GM12878 (cell line): Measurements from ENCODE around the gene MDH1. TPM values are rescaled to one million over a fixed set of nuclear protein-coding genes. Genes with fewer than 3 reads are reported as not detected.
A peak's percentile ranks its signal among the peaks of the same experiment; 100 is the strongest.

Experiments used
- ATAC-seq: fragments of 200-7000 bp; cut with Tn5 transposase; 3 replicates; pipeline ENCODE4 v1.9.1; 2020; ENCODE audit warnings: mild to moderate bottlenecking, moderate library complexity
- BruUV-seq: library from RNA; stranded (reverse); fragments of 400-500 nt; replicated peaks from 2 replicates; lab custom pipeline; 2021; lab: Mats Ljungman, UMichigan
- CTCF ChIA-PET: fragments of 300-600 bp; sonication (Branson Sonifier 250); formaldehyde crosslinking; extraction: SDS; loops from one replicate; lab custom pipeline; 2021; ENCODE audit warnings: inconsistent platforms; lab: Yijun Ruan, JAX
- POLR2A ChIA-PET: fragments of 350-600 bp; formaldehyde crosslinking; extraction: SDS; loops from one replicate; lab custom pipeline; 2021; ENCODE audit warnings: inconsistent platforms; lab: Charles Lee
- RAD21 ChIA-PET: fragments of 300-600 bp; sonication (Branson Sonifier 250); formaldehyde crosslinking; loops from one replicate; lab custom pipeline; 2023; ENCODE audit warnings: antibody characterized with exemption; ENCODE audit not compliant: unreplicated experiment; lab: Charles Lee
- SMC1A ChIA-PET: fragments of 300-600 bp; sonication (Branson Sonifier 250); formaldehyde crosslinking; loops from one replicate; lab custom pipeline; 2023; ENCODE audit not compliant: unreplicated experiment, uncharacterized antibody; lab: Charles Lee
- DNase-seq: peaks from one replicate; pipeline ENCODE4 v3.0.0-alpha.2; 2011; ENCODE audit warnings: low read depth, low spot score
- FAIRE-seq: peaks from 3 replicates; lab custom pipeline; 2011; peaks lifted over from hg19 to GRCh38; lab: Jason Lieb, UNC
- H2AFZ ChIP-seq: 2 replicates; pipeline ENCODE4 v1.6.0; 2011; ENCODE audit warnings: low read depth, low read length, control low read depth; ENCODE audit not compliant: control insufficient read depth
- H3K27ac ChIP-seq: 2 replicates; pipeline ENCODE4 v1.5.1; 2011; ENCODE audit warnings: control low read depth; ENCODE audit not compliant: control insufficient read depth, insufficient read depth
- H3K27me3 ChIP-seq, 2 experiments: replicated peaks in 1 of 2; 2 replicates each; pipeline versions ENCODE4 v1.6.0 to v1.6.1; 2011; ENCODE audit warnings: low read length in 1 of 2; ENCODE audit not compliant: control insufficient read depth in 2 of 2, insufficient read depth in 2 of 2
- H3K36me3 ChIP-seq, 2 experiments: 2 replicates each; pipeline ENCODE4 v1.5.1; 2011; ENCODE audit warnings: low read length in 1 of 2; ENCODE audit not compliant: control insufficient read depth in 2 of 2, insufficient read depth in 2 of 2
- H3K4me1 ChIP-seq: 2 replicates; pipeline ENCODE4 v1.6.1; 2011; ENCODE audit warnings: mild to moderate bottlenecking, low read length, moderate library complexity, mixed read lengths; ENCODE audit not compliant: control insufficient read depth, insufficient read depth
- H3K4me2 ChIP-seq: 2 replicates; pipeline ENCODE4 v1.6.0; 2011; ENCODE audit warnings: control low read depth; ENCODE audit not compliant: control insufficient read depth, insufficient read depth
- H3K4me3 ChIP-seq: fragments of 200-600 bp; sonication (generic); 2 replicates; pipeline ENCODE4 v1.5.1; 2016
- H3K79me2 ChIP-seq: 2 replicates; pipeline ENCODE4 v1.6.0; 2011; ENCODE audit warnings: low read length; ENCODE audit not compliant: control insufficient read depth, insufficient read depth
- H3K9ac ChIP-seq: 2 replicates; pipeline ENCODE4 v1.8.0; 2011; ENCODE audit warnings: low read length, control low read depth, mixed read lengths; ENCODE audit not compliant: control insufficient read depth, insufficient read depth
- H3K9me3 ChIP-seq: replicated peaks from 3 replicates; pipeline ENCODE4 v1.5.1; 2011; ENCODE audit warnings: mild to moderate bottlenecking, low read length; ENCODE audit not compliant: control insufficient read depth, insufficient read depth
- H4K20me1 ChIP-seq: 2 replicates; pipeline ENCODE4 v1.6.0; 2011; ENCODE audit not compliant: control insufficient read depth, insufficient read depth
- CHD1 ChIP-seq: IDR thresholded peaks from 2 replicates; pipeline ENCODE4 v1.6.1; 2012; ENCODE audit warnings: low read depth, low read length, improper control_type of control experiment
- FOXK2 ChIP-seq: fragments of 450-650 bp; IDR thresholded peaks from 2 replicates; pipeline ENCODE4 v1.6.1; 2017; ENCODE audit warnings: mild to moderate bottlenecking, moderate library complexity
- LARP7 ChIP-seq: fragments of 450-650 bp; IDR thresholded peaks from 2 replicates; pipeline ENCODE4 v1.6.1; 2017; ENCODE audit warnings: mild to moderate bottlenecking
- NFIC ChIP-seq: IDR thresholded peaks from 2 replicates; pipeline ENCODE4 v1.6.1; 2012; ENCODE audit warnings: low read depth, mild to moderate bottlenecking, inconsistent platforms, low read length, moderate library complexity
- PAX5 ChIP-seq: IDR thresholded peaks from 2 replicates; pipeline ENCODE4 v1.6.1; 2011; ENCODE audit warnings: low read depth, low read length, borderline replicate concordance
- REST ChIP-seq: IDR thresholded peaks from 2 replicates; pipeline ENCODE4 v1.6.1; 2012; ENCODE audit warnings: mild to moderate bottlenecking, low read depth, low read length
- SKIL ChIP-seq: fragments of 450-650 bp; IDR thresholded peaks from 2 replicates; pipeline ENCODE4 v1.6.1; 2017; ENCODE audit warnings: mild to moderate bottlenecking, low read depth, inconsistent platforms; ENCODE audit not compliant: poor library complexity, severe bottlenecking
- STAT1 ChIP-seq: fragments of 450-650 bp; conservative IDR thresholded peaks from 2 replicates; pipeline ENCODE4 v1.6.1; 2014; ENCODE audit warnings: antibody characterized with exemption, mild to moderate bottlenecking
- TCF3 ChIP-seq: IDR thresholded peaks from 2 replicates; pipeline ENCODE4 v1.6.1; 2012; ENCODE audit warnings: low read depth, mild to moderate bottlenecking, low read length, borderline replicate concordance; ENCODE audit not compliant: insufficient read depth
- YY1 ChIP-seq: IDR thresholded peaks from 2 replicates; pipeline ENCODE4 v1.6.1; 2011; ENCODE audit warnings: low read depth, mild to moderate bottlenecking, low read length
- WGBS: methylation state at CpG from one replicate; pipeline ENCODE4 v1.1.6; 2016; ENCODE audit warnings: low lambda C conversion rate; ENCODE audit not compliant: insufficient replicate concordance, insufficient coverage; ENCODE audit errors: missing lambda C conversion rate; 5-methylcytosine and 5-hydroxymethylcytosine counted together
- in situ Hi-C: fragments of 300-500 bp; cut with MboI; formaldehyde crosslinking; loops from 9 replicates; pipeline ENCODE4 v1.14.3; 2018; ENCODE audit warnings: mixed read lengths
- intact Hi-C: fragments of 100-400 bp; cut with micrococcal nuclease; formaldehyde crosslinking; loops from one replicate; pipeline ENCODE4 v1.14.2; 2022; ENCODE audit not compliant: unreplicated experiment
- polyA plus RNA-seq, 11 experiments: library from polyadenylated mRNA; depleted of rRNA in 4 of 11; unstranded in 6 of 11; stranded (reverse) in 5 of 11; fragments of >200 nt; fragmentation: Nextera tagmentation in 4 of 11; fragmentation: Illumina TruSeq in 1 of 11; extraction: Ambion mirVana in 4 of 11; extraction: Trizol in 1 of 11; gene quantifications; 1 replicate in 1 of 11; 2 replicates in 10 of 11; pipeline versions ENCODE4 v1.2.1 to v1.2.3, GENCODE V29; 2011 to 2016; ENCODE audit warnings: inconsistent platforms in 2 of 11, missing spikeins in 2 of 11, low read depth in 1 of 11
- total RNA-seq, 4 experiments: library from RNA; depleted of rRNA in 3 of 4; stranded (reverse); fragments of >200 nt in 3 of 4; fragmentation: Illumina TruSeq in 1 of 4; extraction: Trizol in 1 of 4; gene quantifications; 2 replicates each; pipeline versions ENCODE4 v1.2.1 to v1.2.3, GENCODE V29; 2013 to 2021
- TF ChIP-seq, protein P1 (sequence below): IDR thresholded peaks from 2 replicates; pipeline ENCODE4 v1.6.1; 2011; ENCODE audit warnings: mild to moderate bottlenecking, low read depth, low read length, moderate library complexity; ENCODE audit not compliant: insufficient replicate concordance

The MDH1 gene
- total and polyA plus RNA-seq, 10 of the 15 experiments (the other 5 are each of a cell fraction or from before 2014, with no cell fraction given), result 254 to 1,581 (median 440) TPM

DNA sequence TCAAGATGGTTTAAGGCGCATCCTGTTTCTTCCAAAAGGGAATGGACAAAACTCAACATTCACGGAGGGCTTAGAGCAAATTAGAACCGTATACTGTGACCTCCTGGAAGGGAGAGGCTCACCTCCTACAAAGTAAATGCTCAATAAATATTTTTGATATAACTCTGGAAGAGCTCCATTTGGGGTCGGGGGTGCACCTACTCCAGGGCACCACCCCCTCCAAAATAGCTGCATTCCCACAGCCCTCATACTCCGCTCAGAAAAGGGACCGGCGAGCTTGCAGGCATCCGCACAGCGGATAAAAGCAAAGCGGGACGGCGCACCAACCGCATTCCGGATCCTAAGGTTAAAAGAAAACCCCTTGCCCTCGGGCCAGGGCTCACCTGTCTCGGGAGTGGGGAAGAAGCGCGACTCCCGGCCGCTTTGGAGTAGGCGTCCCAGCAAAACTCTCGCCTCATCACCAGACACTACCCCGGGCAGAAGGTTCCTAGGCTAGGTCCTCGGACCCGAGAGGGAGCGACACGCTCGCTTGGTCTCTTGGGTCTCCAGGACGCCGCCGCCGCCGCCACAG is 864 bp upstream of the MDH1 start (continued):
- TF ChIP-seq LARP7 (peak; percentile 61), NFIC (no peak), STAT1 (no peak), YY1 (no peak), FOXK2 (no peak; the same call in 1 of the 2 replicates)
- TF ChIP-seq, protein P1, sequence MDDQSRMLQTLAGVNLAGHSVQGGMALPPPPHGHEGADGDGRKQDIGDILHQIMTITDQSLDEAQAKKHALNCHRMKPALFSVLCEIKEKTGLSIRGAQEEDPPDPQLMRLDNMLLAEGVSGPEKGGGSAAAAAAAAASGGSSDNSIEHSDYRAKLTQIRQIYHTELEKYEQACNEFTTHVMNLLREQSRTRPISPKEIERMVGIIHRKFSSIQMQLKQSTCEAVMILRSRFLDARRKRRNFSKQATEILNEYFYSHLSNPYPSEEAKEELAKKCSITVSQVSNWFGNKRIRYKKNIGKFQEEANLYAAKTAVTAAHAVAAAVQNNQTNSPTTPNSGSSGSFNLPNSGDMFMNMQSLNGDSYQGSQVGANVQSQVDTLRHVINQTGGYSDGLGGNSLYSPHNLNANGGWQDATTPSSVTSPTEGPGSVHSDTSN, result no peak
- TF ChIP-seq, all 136 proteins: peak for 9

GRCh38 chr2:63589148-63589958 is 590 bp downstream of the MDH1 start:
- ATAC-seq, result peak; percentile 12
- DNase-seq, result no peak
- in situ Hi-C loops (no loop called here), intact Hi-C loops (loop anchor here (5.0 kb wide), 1 partner anchor 253 kb away; the partner anchor contains the start of gene UGP2)
- H3K27me3 ChIP-seq, result no peaks in the 10 kb centered on the region
- 4% methylated on average over 26 of the region's 26 CpGs for WGBS
- ChIA-PET SMC1A (interaction anchor here (0.8 to 1.6 kb wide), 3 partner anchors 8 to 271 kb away, joined by 3 to 4 read pairs (median 3); no protein-coding TSS in a partner anchor), POLR2A (interaction anchor here (0.6 to 1.8 kb wide), 3 partner anchors 10 to 1763 kb away, joined by 4 to 10 read pairs (median 5); partner anchors contain the start of gene UGP2), RAD21 (interaction anchor here (0.6 to 1.6 kb wide), 4 partner anchors 11 to 1527 kb away, joined by 3 to 6 read pairs (median 4); no protein-coding TSS in a partner anchor), CTCF (interaction anchor here (0.7 to 1.4 kb wide), 2 partner anchors 251 to 253 kb away, joined by 3 read pairs; no protein-coding TSS in a partner anchor)
- TSS peak; percentile 80 for BruUV-seq
- no peak for FAIRE-seq
- H3K9me3 ChIP-seq, result no peaks in the 10 kb centered on the region
- H3K36me3 ChIP-seq, result 0 out of 4 replicates have a peak, but pooled peaks cover 0 to 4% of the 10 kb centered on the region in 2 experiments
- H2AFZ ChIP-seq, result peak overlapping the region; percentile 88
- H4K20me1 ChIP-seq, result no peaks in the 10 kb centered on the region
- H3K4me2 ChIP-seq, result peak overlapping the region; percentile 93
- H3K4me3 ChIP-seq, result peak overlapping the region; percentile 99
- H3K9ac ChIP-seq, result peak overlapping the region; percentile 95
- H3K4me1 ChIP-seq, result peaks cover 6% of the 10 kb centered on the region
- peaks cover 60% of the 10 kb centered on the region for H3K79me2 ChIP-seq
- peak overlapping the region; percentile 93 for H3K27ac ChIP-seq
- TF ChIP-seq REST, result no peak
- no peak for TF ChIP-seq SKIL
- TF ChIP-seq TCF3, result no peak
- 0 out of 2 replicates have a peak, but pooled peaks have one; percentile 1 for TF ChIP-seq CHD1
- no peak for TF ChIP-seq PAX5
